ENCODE measurements around the gene RNF43.

DNA sequence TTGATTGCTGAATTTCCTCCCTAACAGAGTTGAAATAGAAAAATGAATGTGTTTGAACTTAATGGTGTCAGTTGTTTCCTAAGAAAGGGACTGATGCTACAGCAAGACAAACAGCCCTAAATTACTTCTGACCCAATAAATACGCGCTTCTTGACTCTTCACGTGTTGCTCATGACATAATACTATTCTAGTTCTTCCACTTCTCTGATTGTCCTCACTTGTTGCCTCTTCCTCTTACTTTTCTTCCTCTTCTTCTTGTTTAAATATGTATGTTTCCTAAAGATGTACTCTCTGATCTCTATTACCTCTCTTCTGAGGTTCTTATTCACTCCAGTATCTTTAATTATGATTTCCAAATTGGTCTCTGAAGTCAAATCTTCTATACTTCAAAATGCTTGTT is 32.4 kb downstream of the RNF43 start:
- TF ChIP-seq, protein P1, sequence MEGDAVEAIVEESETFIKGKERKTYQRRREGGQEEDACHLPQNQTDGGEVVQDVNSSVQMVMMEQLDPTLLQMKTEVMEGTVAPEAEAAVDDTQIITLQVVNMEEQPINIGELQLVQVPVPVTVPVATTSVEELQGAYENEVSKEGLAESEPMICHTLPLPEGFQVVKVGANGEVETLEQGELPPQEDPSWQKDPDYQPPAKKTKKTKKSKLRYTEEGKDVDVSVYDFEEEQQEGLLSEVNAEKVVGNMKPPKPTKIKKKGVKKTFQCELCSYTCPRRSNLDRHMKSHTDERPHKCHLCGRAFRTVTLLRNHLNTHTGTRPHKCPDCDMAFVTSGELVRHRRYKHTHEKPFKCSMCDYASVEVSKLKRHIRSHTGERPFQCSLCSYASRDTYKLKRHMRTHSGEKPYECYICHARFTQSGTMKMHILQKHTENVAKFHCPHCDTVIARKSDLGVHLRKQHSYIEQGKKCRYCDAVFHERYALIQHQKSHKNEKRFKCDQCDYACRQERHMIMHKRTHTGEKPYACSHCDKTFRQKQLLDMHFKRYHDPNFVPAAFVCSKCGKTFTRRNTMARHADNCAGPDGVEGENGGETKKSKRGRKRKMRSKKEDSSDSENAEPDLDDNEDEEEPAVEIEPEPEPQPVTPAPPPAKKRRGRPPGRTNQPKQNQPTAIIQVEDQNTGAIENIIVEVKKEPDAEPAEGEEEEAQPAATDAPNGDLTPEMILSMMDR (IDR thresholded peaks at IDR 0.05) = no peak
- no peak for TF ChIP-seq POLR2AphosphoS5 (IDR thresholded peaks at IDR 0.05)
